Activated CD4-positive, alpha-beta T cell treated with anti-CD3 and anti-CD28 coated beads, Interleukin-2, amount 10 ng/mL, durations not matched to agents 7 days and 5 days (primary cell): ENCODE data around the gene DPP9. TPM values are rescaled to one million over a fixed set of nuclear protein-coding genes. Genes with fewer than 3 reads are reported as not detected.

ENCODE experiments used
- CTCF ChIA-PET: fragments of 350-600 bp; sonication (Branson Sonifier 250); formaldehyde crosslinking; loops from one replicate; lab custom pipeline; 2021; ENCODE audit warnings: antibody characterized with exemption; lab: Charles Lee
- POLR2A ChIA-PET: fragments of 350-600 bp; sonication (Branson Sonifier 250); formaldehyde crosslinking; loops from one replicate; lab custom pipeline; 2021; ENCODE audit warnings: antibody characterized with exemption; lab: Charles Lee
- DNase-seq: peaks from one replicate; pipeline ENCODE4 v3.0.0-alpha.2; 2020
- H3K27ac Mint-ChIP-seq: one replicate; pipeline ENCODE4 v1.8.0; 2021; ENCODE audit warnings: mild to moderate bottlenecking, moderate library complexity, mixed read lengths
- H3K27me3 Mint-ChIP-seq: one replicate; pipeline ENCODE4 v1.8.0; 2021; ENCODE audit warnings: mixed read lengths
- H3K36me3 Mint-ChIP-seq: one replicate; pipeline ENCODE4 v1.8.0; 2021; ENCODE audit warnings: low read depth, mixed read lengths
- H3K4me1 Mint-ChIP-seq: one replicate; pipeline ENCODE4 v1.8.0; 2021; ENCODE audit warnings: mixed read lengths
- H3K4me3 Mint-ChIP-seq: one replicate; pipeline ENCODE4 v1.8.0; 2021; ENCODE audit warnings: mild to moderate bottlenecking, moderate library complexity, mixed read lengths
- H3K9me3 Mint-ChIP-seq: one replicate; pipeline ENCODE4 v1.8.0; 2021; ENCODE audit warnings: mixed read lengths
- total RNA-seq, 2 experiments: library from RNA; stranded (reverse); gene quantifications; one replicate each; pipeline ENCODE4 v1.2.3, GENCODE V29; 2021

The DPP9 gene
- total RNA-seq, 2 experiments from 2014 or later = 70.5 to 79.3 TPM

- Mint-ChIP-seq H3K4me1 (peaks cover 9% of the 10 kb centered on the region), H3K9me3 (no peaks in the 10 kb centered on the region), H3K36me3 (peaks cover 10% of the 10 kb centered on the region), H3K27ac (no peak overlapping the region), H3K4me3 (no peak overlapping the region), H3K27me3 (no peaks in the 10 kb centered on the region)
- ChIA-PET POLR2A (interaction anchor here (0.6 kb wide), 1 partner anchor 12 kb away, joined by 3 read pairs; no protein-coding TSS in a partner anchor), CTCF (interaction anchor here (0.6 to 1.6 kb wide), 4 partner anchors 38 to 267 kb away, joined by 3 to 5 read pairs (median 3); partner anchors contain the start of gene FEM1A)
- DNase-seq = no peak
These were observed 49.9 kb downstream of the DPP9 start for GRCh38 chr19:4673726-4674125.

DNA sequence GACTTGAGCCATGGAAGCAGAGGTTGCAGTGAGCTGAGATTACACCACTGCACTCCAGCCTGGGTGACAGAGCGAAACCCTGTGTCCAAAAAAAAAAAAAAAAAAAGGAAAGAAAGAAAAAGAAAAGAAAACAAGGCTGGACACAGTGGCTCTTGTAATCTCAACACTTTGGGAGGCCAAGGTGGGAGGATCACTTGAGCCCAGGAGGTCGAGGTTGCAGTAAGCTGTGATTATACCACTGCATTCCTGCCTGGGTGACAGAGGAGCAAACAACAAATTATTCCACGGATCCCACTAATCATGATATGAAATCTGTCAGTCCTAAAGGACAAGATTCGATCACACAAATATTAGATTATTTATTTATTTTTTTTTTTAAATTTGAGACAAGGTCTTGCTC is 50.4 kb downstream of the DPP9 start:
- H3K27ac Mint-ChIP-seq = no peak overlapping the region
- peaks cover 11% of the 10 kb centered on the region for H3K36me3 Mint-ChIP-seq
- POLR2A ChIA-PET = no interaction called here
- H3K4me3 Mint-ChIP-seq = no peak overlapping the region
- no peak for DNase-seq
- peaks cover 14% of the 10 kb centered on the region for H3K4me1 Mint-ChIP-seq
- no peaks in the 10 kb centered on the region for H3K27me3 Mint-ChIP-seq
- H3K9me3 Mint-ChIP-seq = no peaks in the 10 kb centered on the region
- CTCF ChIA-PET = interaction anchor here (0.6 to 1.3 kb wide), 5 partner anchors 37 to 267 kb away, joined by 3 to 5 read pairs (median 3); partner anchors contain the start of gene FEM1A

- H3K4me1 Mint-ChIP-seq = peaks cover 17% of the 10 kb centered on the region
- no peak for DNase-seq
- no peaks in the 10 kb centered on the region for H3K27me3 Mint-ChIP-seq
- H3K27ac Mint-ChIP-seq = peak overlapping the region; percentile 37
- ChIA-PET CTCF (no interaction called here), POLR2A (no interaction called here)
- peak overlapping the region; percentile 32 for H3K4me3 Mint-ChIP-seq
- no peaks in the 10 kb centered on the region for H3K9me3 Mint-ChIP-seq
- peaks cover 8% of the 10 kb centered on the region for H3K36me3 Mint-ChIP-seq
These were observed 52.3 kb downstream of the DPP9 start for GRCh38 chr19:4671185-4671851.

DNA sequence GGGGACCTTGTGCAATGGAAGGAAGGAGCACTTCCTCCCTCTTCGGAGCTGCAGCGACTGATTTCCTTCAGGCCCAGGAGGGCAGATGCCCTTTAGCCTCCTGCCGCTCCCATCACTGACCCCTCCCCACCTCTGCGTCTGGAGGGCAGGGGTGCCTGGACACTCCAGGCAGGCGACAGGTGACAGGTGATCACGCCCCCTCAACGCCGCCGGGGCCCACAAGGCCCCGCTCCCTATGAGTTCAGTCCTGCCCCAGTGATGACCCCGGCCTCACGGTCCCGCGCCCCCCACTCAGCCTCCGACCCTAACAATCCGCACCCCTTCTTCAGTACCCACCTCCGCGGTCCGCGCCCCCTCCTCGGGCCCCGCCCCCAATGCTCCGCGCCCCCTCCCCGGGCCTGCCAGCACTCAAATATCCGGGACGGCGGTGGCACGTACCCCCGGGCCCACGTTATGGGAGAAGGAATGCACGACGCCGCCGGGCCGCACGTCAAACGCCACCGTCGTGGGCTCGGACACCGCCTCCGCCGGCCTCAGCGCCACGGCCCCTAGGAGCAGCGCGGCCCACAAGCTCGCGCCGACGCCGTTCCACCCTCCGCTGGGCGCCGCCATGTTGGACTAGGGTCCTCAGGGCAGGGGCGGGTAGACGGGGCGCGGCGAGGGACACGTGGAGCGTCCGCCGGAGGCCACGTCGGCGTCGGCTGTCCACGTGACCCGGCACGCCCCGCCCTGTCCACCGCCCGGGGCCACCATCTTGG is 53.7 kb downstream of the DPP9 start, which contains the start of gene MYDGF:
MYDGF (minus strand) TSS at position 620 of the 758 bp plus-strand sequence; CDS start at position 612, 8 bp downstream.
- H3K36me3 Mint-ChIP-seq = peaks cover 8% of the 10 kb centered on the region
- POLR2A ChIA-PET = no interaction called here
- no peaks in the 10 kb centered on the region for H3K9me3 Mint-ChIP-seq
- peaks cover 17% of the 10 kb centered on the region for H3K4me1 Mint-ChIP-seq
- peak; percentile 94 for DNase-seq
- H3K4me3 Mint-ChIP-seq = peak within 1 kb of the TSS; percentile 86
- H3K27me3 Mint-ChIP-seq = no peaks in the 10 kb centered on the region
- peak within 1 kb of the TSS; percentile 85 for H3K27ac Mint-ChIP-seq
- CTCF ChIA-PET = interaction anchor here (2.0 kb wide), 1 partner anchor 122 kb away, joined by 7 read pairs; the partner anchor contains the start of gene FEM1A

- no peak for DNase-seq
- Mint-ChIP-seq H3K4me1 (peaks cover 24% of the 10 kb centered on the region), H3K36me3 (peaks cover 18% of the 10 kb centered on the region), H3K4me3 (no peak overlapping the region), H3K9me3 (no peaks in the 10 kb centered on the region), H3K27ac (no peak overlapping the region), H3K27me3 (no peaks in the 10 kb centered on the region)
- ChIA-PET CTCF (no interaction called here), POLR2A (no interaction called here)
These were observed 59.0 kb downstream of the DPP9 start for GRCh38 chr19:4664642-4665041.

- no peaks in the 10 kb centered on the region for H3K9me3 Mint-ChIP-seq
- H3K4me1 Mint-ChIP-seq = peaks cover 9% of the 10 kb centered on the region
- H3K4me3 Mint-ChIP-seq = no peak overlapping the region
- no peak for DNase-seq
- no peaks in the 10 kb centered on the region for H3K27me3 Mint-ChIP-seq
- H3K36me3 Mint-ChIP-seq = peaks cover 18% of the 10 kb centered on the region
- POLR2A ChIA-PET = no interaction called here
- H3K27ac Mint-ChIP-seq = peak overlapping the region; percentile 58
- CTCF ChIA-PET = interaction anchor here (0.5 kb wide), 1 partner anchor 618 kb away, joined by 3 read pairs; no protein-coding TSS in a partner anchor
These were observed 60.8 kb downstream of the DPP9 start for GRCh38 chr19:4662812-4663211.

- no peaks in the 10 kb centered on the region for H3K9me3 Mint-ChIP-seq
- peaks cover 18% of the 10 kb centered on the region for H3K36me3 Mint-ChIP-seq
These were observed 61.5 kb downstream of the DPP9 start for GRCh38 chr19:4662020-4662695.

GRCh38 chr19:4660993-4661392 is 62.6 kb downstream of the DPP9 start:
- Mint-ChIP-seq H3K27me3 (no peaks in the 10 kb centered on the region), H3K27ac (no peak overlapping the region), H3K36me3 (peaks cover 18% of the 10 kb centered on the region), H3K9me3 (no peaks in the 10 kb centered on the region), H3K4me3 (no peak overlapping the region), H3K4me1 (peaks cover 9% of the 10 kb centered on the region)
- ChIA-PET POLR2A (no interaction called here), CTCF (interaction anchor here (1.5 to 2.5 kb wide), 2 partner anchors 10 to 27 kb away, joined by 6 to 10 read pairs; no protein-coding TSS in a partner anchor)
- no peak for DNase-seq

More at GRCh38 chr19:4662020-4662695, 61.5 kb downstream of the DPP9 start:
- Mint-ChIP-seq H3K27me3 (no peaks in the 10 kb centered on the region), H3K27ac (no peak overlapping the region), H3K4me3 (no peak overlapping the region), H3K4me1 (peaks cover 9% of the 10 kb centered on the region)
- ChIA-PET CTCF (interaction anchor here (0.5 to 1.5 kb wide), 2 partner anchors 11 to 619 kb away, joined by 3 to 6 read pairs; no protein-coding TSS in a partner anchor), POLR2A (interaction anchor here (0.5 kb wide), 1 partner anchor 12 kb away, joined by 3 read pairs; no protein-coding TSS in a partner anchor)
- no peak for DNase-seq

DNA sequence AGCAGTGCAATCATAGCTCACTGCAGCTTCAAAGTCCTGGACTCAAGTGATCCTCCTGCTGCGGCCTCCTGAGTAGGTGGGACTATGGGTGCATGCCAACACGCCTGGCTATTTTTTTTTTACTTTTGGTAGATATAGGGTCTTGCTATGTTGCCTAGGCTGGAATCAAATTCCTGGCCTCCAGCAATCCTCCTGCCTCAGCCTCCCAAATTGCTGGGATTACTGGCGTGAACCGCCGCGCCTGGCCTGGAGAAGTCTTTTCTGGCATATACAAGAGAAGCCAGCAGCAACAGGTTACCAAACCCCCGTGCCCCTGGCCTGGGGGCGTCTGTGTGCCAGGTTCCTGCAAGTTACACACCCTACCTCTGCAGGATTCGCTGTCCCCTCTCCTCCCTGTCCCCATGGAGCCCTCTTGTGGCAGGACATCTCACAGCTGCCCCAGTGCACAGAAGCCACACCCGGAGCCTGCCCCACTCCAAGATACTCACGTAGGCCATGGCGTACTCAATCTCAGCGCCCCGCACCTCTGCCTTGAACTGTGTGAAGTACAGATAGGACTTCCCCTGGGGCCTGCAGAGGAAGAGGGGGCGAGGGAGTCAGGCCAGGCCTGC is 63.4 kb downstream of the DPP9 start:
- peak; percentile 44 for DNase-seq
- H3K27ac Mint-ChIP-seq = no peak overlapping the region
- ChIA-PET CTCF (interaction anchor here (0.8 to 2.5 kb wide), 2 partner anchors 23 to 27 kb away, joined by 3 to 10 read pairs; no protein-coding TSS in a partner anchor), POLR2A (no interaction called here)
- peaks cover 9% of the 10 kb centered on the region for H3K4me1 Mint-ChIP-seq
- no peaks in the 10 kb centered on the region for H3K9me3 Mint-ChIP-seq
- H3K27me3 Mint-ChIP-seq = no peaks in the 10 kb centered on the region
- peaks cover 18% of the 10 kb centered on the region for H3K36me3 Mint-ChIP-seq
- H3K4me3 Mint-ChIP-seq = no peak overlapping the region

- Mint-ChIP-seq H3K4me3 (no peak overlapping the region), H3K9me3 (no peaks in the 10 kb centered on the region), H3K27me3 (no peaks in the 10 kb centered on the region), H3K4me1 (peaks cover 13% of the 10 kb centered on the region), H3K27ac (no peak overlapping the region), H3K36me3 (peaks cover 21% of the 10 kb centered on the region)
- no peak for DNase-seq
- ChIA-PET CTCF (interaction anchor here (1.6 kb wide), 1 partner anchor 54 kb away, joined by 3 read pairs; no protein-coding TSS in a partner anchor), POLR2A (no interaction called here)
These were observed 65.8 kb downstream of the DPP9 start for GRCh38 chr19:4657835-4658234.

- ChIA-PET POLR2A (no interaction called here), CTCF (interaction anchor here (1.6 kb wide), 1 partner anchor 54 kb away, joined by 3 read pairs; no protein-coding TSS in a partner anchor)
These were observed 66.4 kb downstream of the DPP9 start for GRCh38 chr19:4657262-4657661.

DNA sequence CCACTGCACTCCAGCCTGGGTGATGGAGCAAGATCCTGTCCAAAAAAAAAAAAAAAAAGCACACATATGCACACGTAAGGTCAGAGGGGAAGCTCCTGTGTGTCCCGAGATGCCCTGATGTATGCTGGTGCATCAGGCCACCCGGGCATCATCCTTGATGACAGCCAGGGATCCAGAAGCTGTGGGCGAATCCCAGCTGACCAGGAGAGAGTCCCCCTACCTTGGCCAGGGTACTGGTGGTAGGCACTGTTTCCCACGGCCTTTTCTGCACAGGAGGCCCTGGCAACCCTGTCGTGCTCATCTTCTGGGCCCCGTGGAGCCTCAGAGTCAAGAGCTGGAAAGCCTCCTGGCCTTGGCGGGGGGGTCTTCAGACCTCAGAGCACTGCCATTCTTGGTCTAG is 67.5 kb downstream of the DPP9 start:
- Mint-ChIP-seq H3K9me3 (no peaks in the 10 kb centered on the region), H3K4me3 (no peak overlapping the region), H3K27me3 (no peaks in the 10 kb centered on the region), H3K36me3 (peaks cover 19% of the 10 kb centered on the region), H3K27ac (no peak overlapping the region), H3K4me1 (peaks cover 4% of the 10 kb centered on the region)
- no peak for DNase-seq
- ChIA-PET POLR2A (interaction anchor here (0.6 kb wide), 1 partner anchor 54 kb away, joined by 3 read pairs; no protein-coding TSS in a partner anchor), CTCF (interaction anchor here (0.9 kb wide), 1 partner anchor 20 kb away, joined by 3 read pairs; no protein-coding TSS in a partner anchor)

More at GRCh38 chr19:4657262-4657661, 66.4 kb downstream of the DPP9 start:
- DNase-seq = no peak
- Mint-ChIP-seq H3K9me3 (no peaks in the 10 kb centered on the region), H3K4me1 (peaks cover 12% of the 10 kb centered on the region), H3K4me3 (no peak overlapping the region), H3K27me3 (no peaks in the 10 kb centered on the region), H3K36me3 (peaks cover 21% of the 10 kb centered on the region), H3K27ac (peak overlapping the region; percentile 36)
